Measurements from ENCODE around the gene REC114.

DNA sequence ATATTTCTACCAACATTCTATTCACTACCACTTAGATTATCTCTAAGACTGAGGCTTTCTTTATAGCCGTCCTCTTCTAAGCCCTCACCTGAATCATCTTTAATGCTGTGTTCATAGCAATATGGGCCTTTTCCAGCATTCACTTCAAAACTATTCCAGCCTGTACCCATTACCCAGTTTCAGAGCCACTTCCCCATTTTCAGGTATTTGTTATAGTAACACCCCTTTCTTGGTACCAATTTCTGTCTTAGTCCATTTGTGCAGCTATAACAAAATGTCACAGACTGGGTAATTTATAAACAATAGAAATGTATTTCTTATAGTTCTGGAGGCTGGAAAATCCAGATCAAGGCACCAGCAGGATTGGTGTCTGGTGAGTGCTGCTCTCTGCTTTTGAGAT is 45.7 kb downstream of the REC114 start:
- TF ChIP-seq SIN3A (IDR thresholded peaks at IDR 0.05; ENCODE audit: borderline replicate concordance, insufficient read depth, low read length), result no peak
- no peak for TF ChIP-seq POLR2AphosphoS5 (IDR thresholded peaks at IDR 0.05; ENCODE audit: low read depth, low read length)
- TF ChIP-seq TAF1 (IDR thresholded peaks at IDR 0.05; ENCODE audit: borderline replicate concordance, insufficient read depth, low read length), result no peak
- TF ChIP-seq REST (IDR thresholded peaks at IDR 0.05; ENCODE audit: insufficient read depth in 1 of 2, low read depth in 2 of 2, low read length in 2 of 2), result no peak
- TF ChIP-seq FOXP2 (optimal IDR thresholded peaks at IDR 0.05; ENCODE audit: borderline replicate concordance, extremely low read depth, extremely low read length, insufficient read depth), result no peak

Measured in PFSK-1 (cell line).